Cardiac septum (tissue), 1 donor: ENCODE data around the gene UBE2D4. TPM values are rescaled to one million over a fixed set of nuclear protein-coding genes. Genes with fewer than 3 reads are reported as not detected.
"Not testable (repeated sequence)": the region's sequence is repeated elsewhere in the genome, so short reads cannot be mapped to it uniquely, and the experiment has no call there.

Experiments
- DNase-seq: peaks from one replicate; pipeline ENCODE4 v3.0.0-alpha.2; 2020; ENCODE audit warnings: low spot score
- intact Hi-C: fragments of 100-400 bp; cut with DNase I; formaldehyde crosslinking; loops from one replicate; pipeline ENCODE4 v1.14.0; 2022
- total RNA-seq: library from RNA; stranded (reverse); fragmentation: NEBNext Ultra II Directional; extraction: Animal tissue kit (Norgen Biotek cat#: 25700); gene quantifications from one replicate; pipeline ENCODE4 v1.2.1, GENCODE V29; 2021
- donor health status: DM: no; HTN: no; CAD: no.

The UBE2D4 gene
- total RNA-seq, 1 donor from 2014 or later, result 34.9 TPM

DNA sequence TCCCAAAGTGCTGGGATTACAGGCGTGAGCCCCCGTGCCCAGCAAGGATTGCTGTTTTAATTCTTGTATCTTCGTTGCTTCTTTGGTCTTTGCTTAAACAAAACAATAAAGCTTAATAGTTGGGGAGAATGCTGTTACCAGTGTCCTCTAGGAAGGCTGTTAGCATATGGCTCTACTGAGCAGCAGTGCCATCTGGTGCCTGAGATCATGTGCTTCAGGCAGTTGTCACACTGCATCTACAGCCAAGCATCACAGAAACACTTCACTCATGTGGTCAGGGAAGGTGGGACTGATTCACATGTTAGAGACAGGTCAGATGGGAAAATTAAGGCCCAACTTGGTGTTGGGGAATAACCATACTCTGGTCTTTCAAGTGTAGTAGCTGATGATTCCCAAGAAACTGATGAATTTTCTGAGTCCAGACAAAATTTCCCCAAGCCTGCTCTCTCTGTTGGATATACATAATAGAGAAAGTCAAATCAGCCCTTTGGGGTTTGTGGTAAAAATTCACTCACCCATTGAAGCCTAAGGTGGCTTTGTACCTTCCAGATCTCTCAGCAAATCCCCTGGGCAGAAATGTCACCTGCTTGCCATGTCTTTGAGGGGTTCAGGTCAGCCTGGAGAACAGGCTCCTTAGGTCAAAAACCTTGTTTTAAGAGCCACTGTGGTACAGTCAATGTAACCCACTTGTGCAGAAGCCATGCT is 28.4 kb downstream of the UBE2D4 start:
- DNase-seq, result no peak
- intact Hi-C loops, result no loop called here

DNA sequence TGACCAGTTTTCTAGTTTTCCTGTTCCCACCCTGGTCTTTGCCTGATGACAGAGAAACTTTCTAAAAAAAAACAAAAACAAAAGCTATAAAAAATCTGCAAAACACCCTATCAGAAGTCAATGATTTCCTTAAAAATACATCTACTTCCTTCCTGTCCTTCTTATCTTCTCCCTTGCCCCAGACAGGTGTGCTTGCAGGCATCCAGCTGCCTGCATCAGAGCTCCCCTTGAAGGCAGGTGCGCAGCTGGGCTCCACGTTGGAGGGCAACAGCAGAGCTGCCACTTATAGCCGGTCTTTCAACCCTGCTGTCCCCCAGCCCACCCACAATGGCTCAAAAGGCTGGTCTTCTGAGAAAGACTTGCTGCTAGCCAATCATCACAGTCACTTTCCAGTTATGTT is 29.8 kb downstream of the UBE2D4 start:
- intact Hi-C loops, result no loop called here
- no peak for DNase-seq

DNA sequence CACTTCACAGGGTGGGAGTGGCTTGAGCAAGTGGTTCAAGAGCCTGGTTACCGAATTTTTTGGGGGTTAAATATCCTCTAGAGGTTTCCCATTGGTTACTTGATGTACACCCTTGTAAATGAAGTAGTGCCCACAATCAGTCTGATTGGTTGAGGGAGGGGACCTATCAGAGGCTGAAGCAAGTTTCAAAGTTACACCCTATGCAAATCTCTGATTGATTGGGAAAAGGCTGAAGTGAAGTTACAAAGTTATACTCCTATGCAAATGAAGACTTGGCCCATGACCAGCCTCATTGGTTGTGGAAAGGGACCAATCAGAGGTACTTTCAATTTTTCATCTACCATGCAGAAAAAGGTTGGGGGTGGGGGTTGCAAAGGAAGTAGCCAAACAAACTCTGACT is 34.7 kb downstream of the UBE2D4 start:
- no peak for DNase-seq
- intact Hi-C loops, result no loop called here

DNA sequence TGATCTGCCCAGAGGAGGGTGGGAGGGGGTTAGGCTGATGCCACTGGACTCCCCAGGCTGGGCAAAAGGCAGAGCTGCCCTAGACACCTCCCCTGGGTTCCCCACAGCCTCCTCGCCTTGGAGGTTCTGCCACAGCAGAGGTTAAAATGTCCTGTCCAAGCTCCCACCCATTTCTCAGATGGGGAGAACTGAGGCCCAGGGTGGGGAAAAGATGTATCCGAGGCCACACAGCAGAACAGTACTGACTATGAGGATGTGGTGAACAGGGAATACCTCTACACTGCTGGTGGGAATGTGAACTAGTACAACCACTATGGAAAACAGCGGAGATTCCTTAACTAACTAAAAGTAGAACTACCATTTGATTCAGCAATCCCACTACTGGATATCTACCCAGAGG is 40.2 kb downstream of the UBE2D4 start:
- DNase-seq, intact Hi-C loops: not testable (repeated sequence)

DNA sequence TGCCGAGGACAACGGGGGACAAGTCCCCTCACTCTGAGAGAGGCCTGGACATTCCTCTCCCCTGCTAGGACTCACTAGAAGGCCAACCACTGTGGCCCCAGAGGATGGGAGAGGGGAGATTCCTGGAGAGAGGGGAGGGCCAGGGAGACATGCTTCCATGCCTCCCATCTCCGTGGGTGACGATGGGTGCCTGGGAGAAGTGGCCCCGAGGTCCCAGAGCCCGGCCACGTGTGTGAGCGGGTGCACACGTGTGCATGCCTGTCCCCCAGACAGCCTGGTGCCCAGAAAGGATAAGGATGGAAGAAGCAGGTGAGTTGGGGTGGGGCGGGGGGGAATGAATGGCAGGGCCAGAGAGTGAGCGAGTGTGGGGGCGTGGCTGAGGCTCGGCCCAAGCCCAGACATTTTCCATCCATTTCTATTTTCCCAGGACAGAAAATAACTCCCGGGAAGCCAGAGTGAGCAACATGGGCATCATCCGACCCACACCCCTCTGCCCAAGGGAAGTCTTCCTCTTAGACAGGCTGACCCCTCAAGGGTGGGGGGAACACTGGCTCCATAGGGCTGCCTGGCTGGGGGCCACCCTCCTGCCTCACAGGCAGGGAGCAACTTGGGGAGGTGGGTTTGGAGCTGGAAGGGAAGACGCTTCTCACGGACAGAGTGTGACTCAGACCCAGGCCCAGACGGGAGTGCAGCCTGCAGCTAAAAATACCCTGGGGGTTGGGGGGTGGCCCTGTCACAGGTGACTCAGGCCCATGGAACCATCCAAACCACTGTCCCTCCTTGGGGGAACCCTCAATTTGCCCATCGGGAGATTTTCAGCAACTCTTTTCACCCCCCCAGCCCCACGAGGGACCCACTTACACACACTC is 42.2 kb downstream of the UBE2D4 start:
- intact Hi-C loops, DNase-seq: not testable (repeated sequence)

DNA sequence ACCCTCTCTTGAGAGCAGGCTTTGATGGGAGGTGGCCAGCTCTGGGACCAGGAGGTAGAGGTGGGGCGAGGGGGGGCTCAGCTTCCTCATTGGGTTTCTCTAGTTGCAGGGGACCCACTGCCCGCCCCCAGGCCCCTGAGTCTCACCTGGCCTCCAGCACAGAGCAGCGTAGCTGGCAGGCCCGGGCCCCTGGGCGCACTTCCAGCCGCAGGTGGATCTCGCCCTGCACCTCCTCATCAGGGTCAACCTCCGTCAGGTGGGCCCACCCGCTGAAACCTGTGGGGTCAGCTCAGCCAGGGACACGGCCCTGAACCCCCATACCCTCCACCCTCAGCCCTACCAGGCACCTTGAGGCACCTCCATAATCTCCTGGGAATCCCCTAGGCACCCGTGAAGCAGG is 43.4 kb downstream of the UBE2D4 start:
- intact Hi-C loops, DNase-seq: not testable (repeated sequence)

DNA sequence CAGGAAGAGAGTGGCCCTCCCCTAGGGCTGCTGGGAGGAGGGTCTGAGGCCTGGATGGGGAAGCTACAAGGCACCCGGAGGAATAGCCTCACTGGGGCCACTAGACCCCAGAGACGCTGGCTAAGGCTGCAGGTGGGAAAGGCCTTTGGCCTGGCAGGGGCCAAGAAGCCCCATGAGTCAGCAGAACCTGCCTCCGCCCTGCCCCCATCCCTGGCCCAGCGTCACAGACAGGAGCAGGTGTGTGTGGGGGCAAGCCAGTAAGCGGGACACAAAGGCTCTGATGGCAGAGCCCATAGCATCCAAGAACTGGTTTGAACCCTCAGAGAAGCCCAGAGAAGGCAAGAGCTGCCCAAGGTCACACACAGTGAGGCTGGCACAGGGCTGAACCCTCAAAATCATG is 44.5 kb downstream of the UBE2D4 start:
- intact Hi-C loops, DNase-seq: not testable (repeated sequence)

DNA sequence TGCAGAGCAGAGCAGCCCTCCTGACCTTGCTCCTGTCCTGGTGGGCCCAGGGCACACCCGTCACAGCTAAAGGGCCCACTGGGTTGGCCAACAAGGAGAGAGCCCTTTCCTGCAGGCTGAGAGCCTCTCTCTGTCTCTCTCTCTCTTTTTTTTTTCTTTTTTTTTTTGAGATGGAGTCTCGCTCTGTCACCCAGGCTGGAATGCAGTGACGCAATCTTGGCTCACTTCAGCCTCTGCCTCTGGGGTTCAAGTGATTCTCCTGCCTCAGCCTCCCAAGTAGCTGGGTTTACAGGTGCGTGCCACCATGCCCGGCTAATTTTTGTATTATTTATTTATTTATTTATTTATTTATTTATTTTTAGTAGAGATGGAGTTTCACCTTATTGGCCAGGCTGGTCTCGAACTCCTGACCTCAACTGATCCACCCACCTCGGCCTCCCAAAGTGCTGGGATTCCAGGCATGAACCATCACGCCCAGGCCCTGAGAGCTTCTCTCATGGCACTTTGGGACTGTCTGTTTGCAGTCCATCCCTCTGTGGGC is 47.9 kb downstream of the UBE2D4 start:
- intact Hi-C loops, result not testable (repeated sequence)

GRCh38 chr7:43974725-43975482 is 48.7 kb downstream of the UBE2D4 start:
- intact Hi-C loops, DNase-seq: not testable (repeated sequence)

More for the DNA sequence above, 47.9 kb downstream of the UBE2D4 start:
- DNase-seq, result not testable (repeated sequence)

GRCh38 chr7:43977525-43977924 is 51.3 kb downstream of the UBE2D4 start:
- DNase-seq, result no peak
- intact Hi-C loops, result no loop called here

DNA sequence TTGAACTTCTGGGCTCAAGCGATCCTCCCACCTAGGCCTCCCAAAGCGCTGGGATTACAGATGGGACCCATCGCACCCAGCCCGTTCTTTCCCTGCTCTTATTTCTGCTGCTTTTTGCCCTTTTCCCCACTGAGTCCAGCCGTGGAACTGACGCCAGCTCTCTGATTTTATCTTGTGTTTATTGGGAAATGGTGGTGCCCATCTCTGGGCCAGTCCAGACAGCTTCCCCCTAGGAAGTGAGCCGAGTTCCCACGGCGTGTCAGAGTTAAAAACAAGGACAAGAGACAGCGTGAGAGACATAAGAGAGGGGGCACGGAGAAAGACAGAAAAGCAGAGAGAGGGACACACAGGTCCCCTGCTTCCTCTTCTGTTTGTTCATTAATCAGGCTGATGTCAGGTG is 51.9 kb downstream of the UBE2D4 start:
- DNase-seq, intact Hi-C loops: not testable (repeated sequence)

DNA sequence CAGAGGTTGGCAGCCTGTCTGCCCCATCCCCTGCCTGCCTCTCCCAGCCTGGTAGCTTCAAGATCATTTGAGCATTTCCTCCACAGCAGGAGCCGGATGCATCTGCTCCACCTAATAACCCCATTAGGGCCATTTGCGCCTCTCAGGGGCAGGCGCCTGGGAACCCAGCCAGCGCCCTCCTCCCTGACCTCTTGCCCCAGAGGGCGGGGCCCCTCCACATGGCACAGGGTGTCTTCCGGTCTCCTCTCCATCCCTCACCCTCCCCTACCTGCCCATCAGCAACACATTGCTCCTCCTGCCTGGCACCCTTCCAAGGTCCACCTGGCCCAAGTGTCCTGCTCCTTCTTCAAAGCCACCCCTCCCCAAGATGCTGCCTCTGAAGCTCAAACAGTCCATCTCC is 56.6 kb downstream of the UBE2D4 start:
- intact Hi-C loops, DNase-seq: not testable (repeated sequence)

DNA sequence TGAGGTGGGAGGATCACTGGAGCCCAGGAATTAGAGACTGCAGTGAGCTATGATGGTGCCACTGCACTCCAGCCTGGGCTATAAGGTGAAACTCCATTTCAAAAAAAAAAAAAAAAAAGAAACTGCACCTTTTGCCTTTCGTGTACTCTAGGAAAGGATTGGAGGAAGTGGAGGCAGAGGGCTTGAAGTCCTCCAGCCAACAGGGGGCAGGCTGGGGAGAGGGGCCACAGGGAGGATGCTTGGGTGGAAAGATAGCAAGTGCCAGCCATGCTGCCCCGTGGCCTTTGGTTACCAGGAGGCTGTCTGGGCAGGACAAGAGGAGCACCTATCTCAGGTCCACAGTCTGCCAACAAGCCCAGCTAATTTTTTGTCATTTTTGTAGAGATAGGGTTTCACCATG is 57.5 kb downstream of the UBE2D4 start:
- DNase-seq, intact Hi-C loops: not testable (repeated sequence)

- intact Hi-C loops, DNase-seq: not testable (repeated sequence)
Observed at GRCh38 chr7:43985904-43986864, 59.9 kb downstream of the UBE2D4 start.

GRCh38 chr7:43987476-43987875 is 61.2 kb downstream of the UBE2D4 start:
- DNase-seq, intact Hi-C loops: not testable (repeated sequence)

- intact Hi-C loops, DNase-seq: not testable (repeated sequence)
Observed at GRCh38 chr7:43990011-43990585, 63.9 kb downstream of the UBE2D4 start.

GRCh38 chr7:43990829-43991228 is 64.6 kb downstream of the UBE2D4 start:
- DNase-seq, intact Hi-C loops: not testable (repeated sequence)

DNA sequence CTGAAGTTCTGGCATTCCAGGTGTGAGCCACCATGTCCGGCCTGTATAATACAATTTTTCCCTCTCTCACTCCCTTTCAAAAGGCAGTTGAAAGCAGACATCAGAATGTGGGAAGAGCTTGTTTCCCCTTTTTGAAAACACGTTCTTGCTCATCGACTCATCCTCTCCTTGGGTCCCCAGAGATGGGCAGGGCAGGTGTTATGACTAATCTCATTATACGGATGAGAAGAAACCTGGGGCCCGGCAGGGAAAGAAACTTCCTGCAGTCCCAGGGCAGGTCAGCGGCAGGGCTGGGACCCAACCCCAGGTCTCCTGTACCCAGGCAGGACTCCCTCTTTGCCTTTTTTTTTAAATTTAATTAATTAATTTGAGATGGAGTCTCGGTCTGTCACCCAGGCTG is 66.7 kb downstream of the UBE2D4 start:
- intact Hi-C loops, DNase-seq: not testable (repeated sequence)
